Glutamatergic neuron (in vitro differentiated cells): ENCODE measurements around the gene KRT76. TPM values are rescaled to one million over a fixed set of nuclear protein-coding genes. Genes with fewer than 3 reads are reported as not detected.

Experiments
- DNase-seq: peaks from one replicate; pipeline ENCODE4 v3.0.0; 2022
- H3K27ac Mint-ChIP-seq: one replicate; pipeline ENCODE4 v1.8.0; 2020; ENCODE audit warnings: mild to moderate bottlenecking, mixed read lengths, inconsistent platforms; ENCODE audit not compliant: unreplicated experiment
- H3K27me3 Mint-ChIP-seq: one replicate; pipeline ENCODE4 v1.8.0; 2020; ENCODE audit warnings: mild to moderate bottlenecking, moderate library complexity, mixed read lengths, inconsistent platforms; ENCODE audit not compliant: unreplicated experiment
- H3K36me3 Mint-ChIP-seq: one replicate; pipeline ENCODE4 v1.8.0; 2020; ENCODE audit warnings: mild to moderate bottlenecking, mixed read lengths, inconsistent platforms; ENCODE audit not compliant: unreplicated experiment
- H3K4me1 Mint-ChIP-seq: one replicate; pipeline ENCODE4 v1.8.0; 2020; ENCODE audit warnings: mild to moderate bottlenecking, low read depth, mixed read lengths, inconsistent platforms; ENCODE audit not compliant: unreplicated experiment
- H3K4me3 Mint-ChIP-seq: one replicate; pipeline ENCODE4 v1.8.0; 2020; ENCODE audit warnings: mild to moderate bottlenecking, mixed read lengths, inconsistent platforms; ENCODE audit not compliant: unreplicated experiment
- H3K9me3 Mint-ChIP-seq: one replicate; pipeline ENCODE4 v1.8.0; 2020; ENCODE audit warnings: mild to moderate bottlenecking, moderate library complexity, mixed read lengths, inconsistent platforms; ENCODE audit not compliant: unreplicated experiment
- CTCF ChIP-seq: fragments of 200-600 bp; sonication (generic); IDR thresholded peaks from one replicate; pipeline ENCODE4 v1.5.0; 2021; ENCODE audit not compliant: partially characterized antibody, unreplicated experiment
- total RNA-seq: library from RNA; stranded (reverse); fragmentation: NEBNext Ultra II Directional; extraction: Animal tissue kit (Norgen Biotek cat#: 25700); gene quantifications from one replicate; pipeline ENCODE4 v1.2.1, GENCODE V29; 2021; ENCODE audit not compliant: unreplicated experiment

Gene KRT76
- total RNA-seq, 1 donor from 2014 or later, result not detected

GRCh38 chr12:52756281-52756960, 20.7 kb downstream of the KRT76 start:
- DNase-seq, result no peak
- no peak for TF ChIP-seq CTCF
- Mint-ChIP-seq H3K27ac (no peak overlapping the region), H3K9me3 (no peaks in the 10 kb centered on the region), H3K4me3 (no peak overlapping the region), H3K36me3 (no peaks in the 10 kb centered on the region), H3K4me1 (no peaks in the 10 kb centered on the region), H3K27me3 (peaks cover 2% of the 10 kb centered on the region)

- Mint-ChIP-seq H3K9me3 (no peaks in the 10 kb centered on the region), H3K4me3 (no peak overlapping the region), H3K27ac (no peak overlapping the region), H3K36me3 (no peaks in the 10 kb centered on the region), H3K27me3 (peaks cover 2% of the 10 kb centered on the region), H3K4me1 (no peaks in the 10 kb centered on the region)
- TF ChIP-seq CTCF, result no peak
- DNase-seq, result no peak
Observed at GRCh38 chr12:52755533-52755932, 21.6 kb downstream of the KRT76 start.

- H3K4me1 Mint-ChIP-seq, result no peaks in the 10 kb centered on the region
- H3K9me3 Mint-ChIP-seq, result no peaks in the 10 kb centered on the region
- no peak for DNase-seq
- H3K27me3 Mint-ChIP-seq, result peaks cover 2% of the 10 kb centered on the region
- no peaks in the 10 kb centered on the region for H3K36me3 Mint-ChIP-seq
- no peak for TF ChIP-seq CTCF
- H3K27ac Mint-ChIP-seq, result no peak overlapping the region
- H3K4me3 Mint-ChIP-seq, result no peak overlapping the region
Observed at GRCh38 chr12:52754135-52754534, 23.0 kb downstream of the KRT76 start.

- no peak for TF ChIP-seq CTCF
- Mint-ChIP-seq H3K9me3 (no peaks in the 10 kb centered on the region), H3K36me3 (no peaks in the 10 kb centered on the region), H3K27ac (no peak overlapping the region), H3K4me1 (no peaks in the 10 kb centered on the region), H3K27me3 (peaks cover 2% of the 10 kb centered on the region), H3K4me3 (no peak overlapping the region)
- DNase-seq, result no peak
Observed at GRCh38 chr12:52753283-52753682, 23.9 kb downstream of the KRT76 start.

- H3K4me1 Mint-ChIP-seq, result no peaks in the 10 kb centered on the region
- peaks cover 2% of the 10 kb centered on the region for H3K27me3 Mint-ChIP-seq
- H3K36me3 Mint-ChIP-seq, result no peaks in the 10 kb centered on the region
- H3K27ac Mint-ChIP-seq, result no peak overlapping the region
- no peak for TF ChIP-seq CTCF
- H3K9me3 Mint-ChIP-seq, result no peaks in the 10 kb centered on the region
- H3K4me3 Mint-ChIP-seq, result no peak overlapping the region
- no peak for DNase-seq
Observed at GRCh38 chr12:52752516-52752915, 24.6 kb downstream of the KRT76 start.
